Measurements from ENCODE around the gene NFE2L2.

DNA sequence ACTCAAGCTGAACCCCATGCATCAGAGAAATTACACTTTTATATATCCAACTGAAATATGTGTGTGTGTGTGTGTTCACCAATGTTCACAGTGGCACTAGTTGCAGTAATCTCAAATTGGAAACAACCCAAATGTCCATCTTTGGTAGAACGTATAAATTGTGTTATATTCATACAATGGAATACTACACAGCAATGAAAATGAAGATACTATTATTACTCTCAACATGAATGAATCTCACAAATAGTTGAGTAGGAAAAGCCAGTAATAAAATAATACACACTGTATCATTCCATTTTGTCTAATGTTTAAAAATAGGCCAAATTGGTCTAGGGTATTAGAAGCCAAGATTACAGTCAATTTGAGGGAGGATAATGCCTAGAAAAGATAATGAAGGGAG, 48.0 kb upstream of the NFE2L2 start:
- no peak for TF ChIP-seq EZH2 (IDR thresholded peaks at IDR 0.05; ENCODE audit: borderline replicate concordance)
- TF ChIP-seq, protein P1, sequence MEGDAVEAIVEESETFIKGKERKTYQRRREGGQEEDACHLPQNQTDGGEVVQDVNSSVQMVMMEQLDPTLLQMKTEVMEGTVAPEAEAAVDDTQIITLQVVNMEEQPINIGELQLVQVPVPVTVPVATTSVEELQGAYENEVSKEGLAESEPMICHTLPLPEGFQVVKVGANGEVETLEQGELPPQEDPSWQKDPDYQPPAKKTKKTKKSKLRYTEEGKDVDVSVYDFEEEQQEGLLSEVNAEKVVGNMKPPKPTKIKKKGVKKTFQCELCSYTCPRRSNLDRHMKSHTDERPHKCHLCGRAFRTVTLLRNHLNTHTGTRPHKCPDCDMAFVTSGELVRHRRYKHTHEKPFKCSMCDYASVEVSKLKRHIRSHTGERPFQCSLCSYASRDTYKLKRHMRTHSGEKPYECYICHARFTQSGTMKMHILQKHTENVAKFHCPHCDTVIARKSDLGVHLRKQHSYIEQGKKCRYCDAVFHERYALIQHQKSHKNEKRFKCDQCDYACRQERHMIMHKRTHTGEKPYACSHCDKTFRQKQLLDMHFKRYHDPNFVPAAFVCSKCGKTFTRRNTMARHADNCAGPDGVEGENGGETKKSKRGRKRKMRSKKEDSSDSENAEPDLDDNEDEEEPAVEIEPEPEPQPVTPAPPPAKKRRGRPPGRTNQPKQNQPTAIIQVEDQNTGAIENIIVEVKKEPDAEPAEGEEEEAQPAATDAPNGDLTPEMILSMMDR (IDR thresholded peaks at IDR 0.05; ENCODE audit: poor library complexity): no peak

All from hepatocyte (in vitro differentiated cells).